Naive thymus-derived CD8-positive, alpha-beta T cell (primary cell): ENCODE measurements around the gene PTAFR. TPM values are rescaled to one million over a fixed set of nuclear protein-coding genes. Genes with fewer than 3 reads are reported as not detected.

ENCODE experiments used
- ATAC-seq, 2 donors: fragments of 150-1000 bp; cut with Tn5 transposase in 1 of 2; sonication (Bioruptor Pico), chemical (Tn5 transposase) in 1 of 2; 1 replicate in 1 of 2; 2 replicates in 1 of 2; pipeline ENCODE4 v1.10.0; 2021; ENCODE audit warnings: mild to moderate bottlenecking in 2 of 2, moderate library complexity in 2 of 2
- POLR2A ChIA-PET: fragments of 350-600 bp; sonication (Branson Sonifier 250); formaldehyde crosslinking; loops from one replicate; lab custom pipeline; 2021; ENCODE audit warnings: antibody characterized with exemption; lab: Charles Lee
- DNase-seq, 10 donors: peaks; one replicate each; pipeline versions ENCODE4 v3.0.0 to v3.0.0-alpha.2; 2020 to 2022
- H3K27ac Mint-ChIP-seq, 10 donors: one replicate each; pipeline ENCODE4 v1.8.0; 2020 to 2022; ENCODE audit warnings: mild to moderate bottlenecking in 10 of 10, mixed read lengths in 10 of 10, moderate library complexity in 4 of 10, inconsistent platforms in 1 of 10
- H3K27me3 Mint-ChIP-seq, 5 donors: one replicate each; pipeline ENCODE4 v1.8.0; 2021 to 2022; ENCODE audit warnings: mixed read lengths in 5 of 5
- H3K36me3 Mint-ChIP-seq, 3 donors: one replicate each; pipeline ENCODE4 v1.8.0; 2020 to 2022; ENCODE audit warnings: mixed read lengths in 3 of 3, mild to moderate bottlenecking in 2 of 3, inconsistent platforms in 1 of 3
- H3K4me1 Mint-ChIP-seq, 4 donors: one replicate each; pipeline ENCODE4 v1.8.0; 2021 to 2022; ENCODE audit warnings: mixed read lengths in 4 of 4
- H3K4me3 Mint-ChIP-seq, 10 donors: one replicate each; pipeline ENCODE4 v1.8.0; 2020 to 2022; ENCODE audit warnings: mild to moderate bottlenecking in 10 of 10, mixed read lengths in 10 of 10, moderate library complexity in 6 of 10, inconsistent platforms in 1 of 10
- H3K9me3 Mint-ChIP-seq, 9 donors: one replicate each; pipeline ENCODE4 v1.8.0; 2020 to 2022; ENCODE audit warnings: mixed read lengths in 9 of 9, mild to moderate bottlenecking in 3 of 9, inconsistent platforms in 1 of 9, moderate library complexity in 1 of 9
- polyA plus RNA-seq, 3 donors: library from polyadenylated mRNA; unstranded; fragments of 300-500 nt; fragmentation: Illumina TruSeq; gene quantifications; one replicate each; pipeline ENCODE4 v1.2.3, GENCODE V29; 2021
- total RNA-seq, 8 experiments: library from RNA in 2 of 8; stranded (reverse) in 2 of 8; gene quantifications; one replicate each; pipeline ENCODE4 v1.2.3 and lab custom pipeline; 2021 to 2026

PTAFR gene
- total and polyA plus RNA-seq, 5 experiments from 2014 or later = 0.34 to 1.1 (median 0.70) TPM

DNA sequence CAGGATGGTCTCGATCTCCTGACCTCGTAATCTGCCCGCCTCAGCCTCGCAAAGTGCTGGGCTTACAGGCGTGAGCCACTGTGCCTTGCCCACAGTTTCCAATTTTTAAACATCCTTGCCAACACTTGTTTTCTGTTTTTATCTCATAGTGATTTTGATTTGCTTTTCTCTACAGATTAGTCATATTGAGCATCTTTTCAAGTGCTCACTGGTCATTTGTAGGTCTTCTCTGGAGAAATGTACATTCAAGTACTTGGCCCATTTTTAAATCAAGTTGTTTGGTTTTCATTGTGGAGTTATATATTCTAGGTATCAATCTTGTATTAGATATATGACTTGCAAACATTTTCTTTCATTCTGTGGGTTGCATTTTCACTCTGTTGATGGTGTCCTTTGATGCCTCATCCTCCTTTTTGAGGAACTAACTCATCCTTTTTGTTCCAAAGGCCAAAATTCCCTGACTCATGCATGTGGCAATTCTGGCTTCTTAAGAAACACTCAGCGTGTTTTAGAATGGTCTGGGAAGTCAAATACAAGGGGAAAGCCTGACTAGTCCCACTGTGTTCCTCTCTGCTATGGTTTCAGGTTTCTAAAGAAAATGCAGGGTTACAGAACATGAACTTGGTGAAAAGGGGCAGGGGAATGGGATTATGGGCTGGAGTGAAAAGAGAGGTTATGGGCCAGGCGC, 37.3 kb downstream of the PTAFR start:
- peaks cover 0 to 37% (median 3%) of the 10 kb centered on the region in 5 donors for H3K27me3 Mint-ChIP-seq
- peaks cover 0 to 5% (median 0%) of the 10 kb centered on the region in 9 donors for H3K9me3 Mint-ChIP-seq
- H3K27ac Mint-ChIP-seq = no peak overlapping the region
- DNase-seq = no peak
- H3K4me1 Mint-ChIP-seq = peaks cover 0 to 29% (median under 1%) of the 10 kb centered on the region in 4 donors
- peaks cover 0 to 2% (median 0%) of the 10 kb centered on the region in 3 donors for H3K36me3 Mint-ChIP-seq
- no peak for ATAC-seq
- POLR2A ChIA-PET = interaction anchor here (0.5 kb wide), 1 partner anchor 13 kb away, joined by 6 read pairs; no protein-coding TSS in a partner anchor
- no peak overlapping the region for H3K4me3 Mint-ChIP-seq

DNA sequence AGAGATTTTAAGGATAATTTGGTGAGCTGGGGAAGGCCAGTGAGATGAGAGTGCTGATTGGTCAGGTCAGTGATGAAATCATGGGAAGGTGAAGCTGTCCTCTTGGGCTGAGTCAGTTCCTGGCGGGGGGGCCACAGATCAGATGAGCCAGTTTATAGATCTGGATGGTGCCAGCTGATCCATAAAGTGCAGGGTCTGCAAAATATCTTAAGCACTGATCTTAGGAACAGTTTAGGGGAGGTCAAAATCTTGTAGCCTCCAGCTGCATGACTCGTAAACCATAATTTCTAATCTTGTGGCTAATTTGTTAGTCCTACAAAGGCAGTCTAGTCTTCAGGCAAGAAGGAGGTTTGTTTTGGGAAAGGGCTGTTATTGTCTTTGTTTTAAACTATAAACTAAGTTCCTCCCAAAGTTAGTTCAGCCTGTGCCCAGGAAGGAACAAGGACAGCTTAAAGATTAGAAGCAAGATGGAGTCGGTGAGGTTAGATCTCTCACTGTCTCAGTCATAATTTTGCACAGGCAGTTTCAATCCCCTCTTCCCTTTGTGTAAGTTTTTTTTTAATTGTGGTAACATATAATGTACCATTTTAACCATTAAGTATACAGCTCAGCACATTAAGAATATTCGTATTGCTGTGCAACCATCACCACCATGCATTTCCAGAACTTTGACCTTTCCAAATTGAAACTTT, 39.4 kb downstream of the PTAFR start:
- H3K36me3 Mint-ChIP-seq = peaks cover 0 to 4% (median 0%) of the 10 kb centered on the region in 3 donors
- DNase-seq (no peak), ATAC-seq (no peak)
- POLR2A ChIA-PET = interaction anchor here (0.7 kb wide), 1 partner anchor 170 kb away, joined by 4 read pairs; no protein-coding TSS in a partner anchor
- H3K4me3 Mint-ChIP-seq = no peak overlapping the region
- peaks cover 0 to 10% (median 1%) of the 10 kb centered on the region in 9 donors for H3K9me3 Mint-ChIP-seq
- H3K27me3 Mint-ChIP-seq = peaks cover 0 to 38% (median 3%) of the 10 kb centered on the region in 5 donors
- H3K4me1 Mint-ChIP-seq = peaks cover 0 to 42% (median under 1%) of the 10 kb centered on the region in 4 donors
- H3K27ac Mint-ChIP-seq = no peak overlapping the region

DNA sequence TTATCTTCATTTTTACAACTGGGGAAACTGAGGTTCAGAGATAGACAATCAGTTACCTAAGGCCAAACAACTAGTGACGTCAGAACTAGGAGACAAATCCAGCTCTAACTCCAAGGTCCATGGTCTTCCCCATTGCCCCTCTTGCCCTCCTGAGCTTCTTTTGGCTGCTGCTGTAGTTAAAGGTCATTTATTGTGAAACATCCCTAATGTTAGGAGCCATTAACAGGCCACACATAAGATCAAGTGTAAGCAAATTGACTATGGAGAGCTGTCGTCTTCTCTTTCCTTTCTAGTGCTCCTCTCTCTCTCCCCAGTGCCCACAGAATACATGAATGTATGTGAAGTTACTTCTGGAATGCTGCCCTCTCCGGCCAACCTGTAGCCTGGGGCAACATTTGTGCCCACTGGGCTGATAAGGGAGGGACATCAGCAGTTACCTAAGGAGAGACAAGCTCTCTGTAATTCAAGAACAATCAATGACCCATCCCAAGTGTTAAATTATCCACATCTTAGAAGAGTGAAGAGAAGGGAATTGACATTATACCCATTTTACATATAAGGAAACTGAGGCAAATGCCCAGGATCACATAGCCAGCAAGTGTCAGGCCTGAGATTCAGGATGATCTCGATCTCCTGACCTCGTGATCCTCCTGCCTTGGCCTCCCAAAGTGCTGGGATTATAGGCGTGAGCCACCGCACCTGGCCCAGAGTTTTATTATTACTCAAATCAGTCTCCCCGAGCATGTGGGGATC, 40.1 kb downstream of the PTAFR start:
- no peak for DNase-seq
- POLR2A ChIA-PET = no interaction called here
- Mint-ChIP-seq H3K36me3 (peaks cover 0 to 4% (median 0%) of the 10 kb centered on the region in 3 donors), H3K4me3 (no peak overlapping the region), H3K27me3 (peaks cover 0 to 38% (median 3%) of the 10 kb centered on the region in 5 donors), H3K27ac (no peak overlapping the region), H3K9me3 (peaks cover 0 to 10% (median 1%) of the 10 kb centered on the region in 9 donors), H3K4me1 (peaks cover 0 to 43% (median under 1%) of the 10 kb centered on the region in 4 donors)
- no peak for ATAC-seq

DNA sequence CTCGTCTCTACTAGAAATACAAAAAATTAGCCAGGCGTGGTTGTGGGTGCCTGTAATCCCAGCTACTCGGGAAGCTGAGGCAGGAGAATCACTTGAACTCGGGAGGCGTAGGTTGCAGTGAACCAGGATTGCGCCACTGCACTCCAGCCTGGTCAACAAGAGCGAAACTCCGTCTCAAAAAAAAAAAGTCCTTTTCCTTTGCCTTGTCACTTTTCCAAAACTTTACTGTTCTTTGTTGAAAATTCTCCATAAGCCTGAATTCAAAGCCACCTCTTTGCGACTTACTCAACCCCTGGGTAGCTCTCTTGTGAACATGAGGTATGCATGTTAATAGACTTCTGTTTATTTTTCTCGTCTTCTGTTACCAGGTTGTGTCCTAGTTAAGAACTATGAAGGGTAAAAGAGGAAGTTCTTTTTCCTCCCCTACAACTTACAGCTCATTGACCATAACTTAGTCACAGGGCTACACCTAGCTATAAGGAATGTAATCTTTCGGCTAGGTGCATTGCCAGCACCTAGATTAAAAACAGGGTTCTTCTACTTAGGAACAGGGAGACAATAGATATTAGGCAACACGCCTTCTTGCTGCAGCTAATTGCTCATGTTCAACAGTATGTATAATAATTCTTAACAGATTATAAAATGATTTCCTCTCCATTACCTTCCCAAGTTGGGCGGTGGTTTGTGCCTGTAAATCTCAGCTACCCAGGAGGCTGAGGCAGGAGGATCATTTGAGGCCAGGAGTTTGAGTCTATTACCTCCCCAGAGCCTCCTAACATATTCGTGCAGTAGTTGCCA, 40.9 kb downstream of the PTAFR start:
- peaks cover 0 to 10% (median 1%) of the 10 kb centered on the region in 9 donors for H3K9me3 Mint-ChIP-seq
- ATAC-seq (no peak), DNase-seq (no peak)
- no peak overlapping the region for H3K27ac Mint-ChIP-seq
- no peak overlapping the region for H3K4me3 Mint-ChIP-seq
- peaks cover 0 to 38% (median 3%) of the 10 kb centered on the region in 5 donors for H3K27me3 Mint-ChIP-seq
- POLR2A ChIA-PET = interaction anchor here (0.6 kb wide), 1 partner anchor 73 kb away, joined by 3 read pairs; no protein-coding TSS in a partner anchor
- peaks cover 0 to 4% (median 0%) of the 10 kb centered on the region in 3 donors for H3K36me3 Mint-ChIP-seq
- H3K4me1 Mint-ChIP-seq = peaks cover 0 to 43% (median under 1%) of the 10 kb centered on the region in 4 donors

DNA sequence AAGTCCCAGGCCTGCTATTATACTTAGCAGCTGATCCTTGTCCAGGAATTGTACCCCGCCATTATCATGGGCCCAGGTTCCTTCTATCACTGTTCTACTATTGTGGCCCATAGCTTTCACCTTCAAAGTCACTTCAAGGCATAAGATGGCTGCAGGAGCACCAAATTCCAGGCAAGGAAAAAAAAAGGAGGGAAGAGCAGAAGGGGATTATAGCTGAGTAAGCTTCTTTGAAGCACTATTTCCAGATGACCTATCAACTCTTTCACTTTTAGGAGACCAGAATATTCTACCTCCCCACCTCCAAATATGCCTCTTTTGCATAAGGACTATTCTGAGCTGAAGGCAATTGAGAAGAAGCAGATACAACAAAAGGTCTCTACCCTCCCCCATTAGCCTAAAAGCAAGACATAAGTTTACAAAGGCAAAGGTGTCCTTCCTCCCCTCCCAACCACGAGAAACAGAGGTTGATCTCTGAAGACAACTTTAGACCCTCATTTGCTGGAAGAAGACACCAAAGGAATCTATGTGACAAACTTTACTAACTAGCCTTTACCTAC, 41.8 kb downstream of the PTAFR start:
- peaks cover 0 to 10% (median 1%) of the 10 kb centered on the region in 9 donors for H3K9me3 Mint-ChIP-seq
- no peak for DNase-seq
- no peak overlapping the region for H3K27ac Mint-ChIP-seq
- POLR2A ChIA-PET = no interaction called here
- no peak overlapping the region for H3K4me3 Mint-ChIP-seq
- ATAC-seq = no peak
- H3K27me3 Mint-ChIP-seq = peaks cover 0 to 35% (median 3%) of the 10 kb centered on the region in 5 donors
- peaks cover 0 to 39% (median under 1%) of the 10 kb centered on the region in 4 donors for H3K4me1 Mint-ChIP-seq
- H3K36me3 Mint-ChIP-seq = peaks cover 0 to 4% (median 0%) of the 10 kb centered on the region in 3 donors

DNA sequence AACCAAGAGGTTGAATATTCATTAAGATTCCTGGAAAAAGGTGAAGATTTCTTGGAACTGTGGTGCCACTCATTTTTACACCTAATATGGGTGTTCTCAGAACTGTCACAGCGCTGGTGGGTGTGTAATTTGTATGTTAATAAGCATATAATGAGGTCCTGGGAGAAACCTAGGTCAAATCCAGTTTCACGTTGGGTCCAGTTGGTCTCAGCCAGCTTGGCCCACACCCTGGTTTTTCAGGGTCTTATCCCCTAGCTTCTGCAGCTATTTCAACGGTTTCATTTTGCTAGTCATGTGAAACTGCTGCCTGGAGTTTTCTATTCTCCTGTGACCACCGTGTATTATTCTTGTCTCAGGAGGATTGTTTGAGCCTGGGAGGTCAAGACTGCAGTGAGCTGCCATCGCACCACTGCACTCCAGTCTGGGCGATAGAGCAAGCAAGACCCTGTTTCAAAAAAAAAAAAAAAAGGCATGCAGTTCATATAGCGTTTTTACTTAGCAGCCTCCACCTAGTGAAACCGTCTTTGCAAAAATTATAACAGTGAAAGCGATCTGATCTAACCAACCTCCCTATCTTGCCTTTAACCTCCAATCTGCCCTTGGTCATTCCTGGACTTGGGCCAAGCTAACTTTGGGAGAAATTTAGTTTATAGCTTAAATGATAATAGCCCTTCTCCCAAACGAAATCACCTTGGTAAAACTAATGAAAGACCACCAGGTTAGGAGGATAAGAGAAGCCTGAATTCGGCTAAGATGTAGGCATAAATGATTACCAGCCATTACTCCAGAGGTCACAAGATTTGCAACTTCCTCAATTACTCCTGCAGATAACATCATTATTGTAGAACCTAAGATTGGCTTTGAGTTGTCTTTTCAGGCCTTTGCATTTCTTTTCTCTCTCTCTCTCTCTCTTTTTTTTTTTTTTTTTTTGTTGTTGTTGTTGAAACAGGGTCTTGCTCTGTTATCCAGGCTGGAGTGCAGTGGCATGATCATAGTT, 44.0 kb downstream of the PTAFR start:
- Mint-ChIP-seq H3K9me3 (peaks cover 0 to 10% (median 1%) of the 10 kb centered on the region in 9 donors), H3K4me1 (peaks cover 0 to 40% (median under 1%) of the 10 kb centered on the region in 4 donors), H3K27ac (peak overlapping the region in 1 of 10 donors; percentile 32), H3K4me3 (no peak overlapping the region), H3K27me3 (peaks cover 0 to 33% (median 8%) of the 10 kb centered on the region in 5 donors), H3K36me3 (peaks cover 0 to 4% (median 0%) of the 10 kb centered on the region in 3 donors)
- POLR2A ChIA-PET = no interaction called here
- ATAC-seq (no peak), DNase-seq (no peak)

DNA sequence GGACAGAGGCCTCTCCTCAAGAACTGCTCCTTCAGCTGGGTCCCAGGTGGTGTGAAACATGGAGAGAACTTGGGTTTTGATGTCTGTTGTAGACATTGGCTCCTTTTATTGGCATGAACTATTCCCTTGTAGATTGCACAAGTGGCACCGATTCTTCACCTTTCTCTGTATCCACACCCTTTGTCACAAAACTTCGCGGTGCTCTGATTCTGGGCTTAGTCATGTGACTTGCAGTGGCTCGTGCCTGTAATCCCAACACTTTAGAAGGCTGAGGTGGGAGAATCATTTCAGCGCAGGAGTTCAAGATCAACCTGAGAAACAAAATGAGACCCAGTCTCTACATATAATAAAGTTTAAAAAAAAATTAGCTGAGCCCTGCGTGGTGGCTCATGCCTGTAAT, 45.6 kb downstream of the PTAFR start:
- DNase-seq (no peak), ATAC-seq (no peak)
- Mint-ChIP-seq H3K36me3 (peaks cover 0 to 4% (median 0%) of the 10 kb centered on the region in 3 donors), H3K4me3 (no peak overlapping the region), H3K4me1 (peaks cover 0 to 45% (median under 1%) of the 10 kb centered on the region in 4 donors), H3K27me3 (peaks cover 0 to 35% (median 10%) of the 10 kb centered on the region in 5 donors), H3K9me3 (peaks cover 0 to 10% (median 1%) of the 10 kb centered on the region in 9 donors), H3K27ac (peak overlapping the region in 1 of 10 donors; percentile 15)
- POLR2A ChIA-PET = no interaction called here

DNA sequence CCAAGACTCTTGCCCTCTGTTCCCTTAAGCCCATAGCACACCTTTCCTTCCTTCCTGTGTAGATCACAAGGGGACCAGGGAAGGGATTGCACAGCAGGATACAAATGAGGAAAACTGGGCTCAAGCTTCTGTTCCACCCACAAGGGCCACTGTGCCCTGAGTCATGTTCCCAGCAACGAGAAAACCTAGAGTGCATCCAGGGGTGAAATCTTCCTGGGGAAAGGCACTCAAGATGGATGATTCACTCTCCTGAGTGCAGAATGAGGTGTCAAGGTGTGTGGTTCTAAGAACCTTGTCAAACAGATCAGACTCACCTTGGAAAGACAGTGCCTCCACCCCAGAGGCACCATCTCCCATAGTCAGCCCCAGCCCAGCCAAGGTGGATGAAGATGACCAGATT, 47.3 kb downstream of the PTAFR start:
- DNase-seq = no peak
- POLR2A ChIA-PET = no interaction called here
- Mint-ChIP-seq H3K9me3 (peaks cover 0 to 8% (median 1%) of the 10 kb centered on the region in 9 donors), H3K36me3 (peaks cover 0 to 1% (median 0%) of the 10 kb centered on the region in 3 donors), H3K4me3 (no peak overlapping the region), H3K27ac (no peak overlapping the region), H3K4me1 (peaks cover 0 to 36% (median under 1%) of the 10 kb centered on the region in 4 donors), H3K27me3 (peaks cover 2 to 28% (median 14%) of the 10 kb centered on the region in 5 donors)
- ATAC-seq = no peak

DNA sequence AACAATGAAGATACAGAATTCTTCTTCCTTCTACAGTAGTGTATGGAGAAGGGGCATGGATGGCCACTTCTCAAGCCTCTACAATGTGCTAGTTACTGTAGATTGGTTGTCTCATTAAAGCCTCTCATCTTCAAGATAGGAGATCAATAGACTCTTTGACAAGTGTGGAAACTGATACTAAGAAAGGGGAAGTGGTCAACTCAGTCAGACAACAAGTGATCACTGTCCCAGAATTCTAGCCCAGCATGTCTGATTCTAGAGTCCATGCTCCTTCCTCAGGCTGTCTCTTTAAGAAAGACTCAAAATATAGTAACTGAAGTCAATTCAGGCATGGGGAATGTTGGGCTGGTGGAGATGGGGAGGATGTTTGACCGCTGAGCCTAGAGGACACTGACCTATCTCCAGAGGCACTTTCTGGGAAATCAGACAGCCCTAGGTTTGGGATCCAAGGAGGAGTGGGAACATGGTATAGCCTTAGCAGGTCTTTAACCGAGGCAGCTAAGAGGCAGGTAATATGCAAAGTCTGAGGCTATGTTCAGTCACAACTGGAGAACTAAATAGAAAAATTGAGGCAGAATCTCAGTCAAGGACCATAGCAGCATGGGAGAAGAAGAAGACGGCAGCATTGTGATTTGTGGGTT, 48.8 kb downstream of the PTAFR start:
- ATAC-seq (no peak), DNase-seq (no peak)
- Mint-ChIP-seq H3K27me3 (peaks cover 2 to 30% (median 14%) of the 10 kb centered on the region in 5 donors), H3K4me3 (no peak overlapping the region), H3K27ac (no peak overlapping the region), H3K4me1 (peaks cover 0 to 35% (median under 1%) of the 10 kb centered on the region in 4 donors), H3K9me3 (peaks cover 0 to 2% (median 0%) of the 10 kb centered on the region in 9 donors), H3K36me3 (no peaks in the 10 kb centered on the region)
- POLR2A ChIA-PET = no interaction called here

DNA sequence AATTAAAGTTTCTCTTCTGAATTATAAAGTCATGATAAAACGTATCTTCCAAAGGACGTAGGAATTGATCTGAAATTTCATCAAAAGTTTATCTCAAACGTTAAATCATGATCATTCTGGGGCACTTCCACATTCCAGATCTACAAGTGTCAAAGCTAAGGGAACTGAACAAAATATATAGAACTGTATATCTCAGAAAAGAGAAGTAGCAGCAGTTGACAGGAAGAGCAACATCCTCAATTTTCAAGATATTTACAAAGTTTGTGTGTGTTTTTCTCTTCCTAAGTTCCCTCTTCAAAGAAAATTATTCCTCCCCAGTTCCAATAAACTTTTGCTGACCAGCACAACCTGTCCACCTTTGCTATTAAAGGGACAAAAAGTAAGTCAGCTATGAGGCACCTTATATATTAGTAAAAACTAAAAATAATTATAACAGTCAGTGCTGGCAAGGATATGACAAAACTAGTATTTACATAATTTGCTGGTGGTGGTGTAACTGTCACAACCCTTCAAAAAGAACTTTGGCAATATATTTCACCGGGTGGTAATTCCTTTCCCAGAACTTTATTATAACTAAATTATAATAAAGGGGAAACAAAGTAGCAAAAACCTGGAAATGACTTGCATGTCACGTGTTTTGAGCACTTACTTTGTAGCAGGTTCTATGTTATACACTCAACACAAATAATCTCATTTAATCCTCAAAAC, 49.6 kb downstream of the PTAFR start:
- no peak for DNase-seq
- ATAC-seq = no peak
- peaks cover 2 to 30% (median 14%) of the 10 kb centered on the region in 5 donors for H3K27me3 Mint-ChIP-seq

More for the DNA sequence above, 49.6 kb downstream of the PTAFR start:
- H3K36me3 Mint-ChIP-seq = no peaks in the 10 kb centered on the region
- no peak overlapping the region for H3K4me3 Mint-ChIP-seq
- peak overlapping the region in 1 of 10 donors; percentile 58 for H3K27ac Mint-ChIP-seq
- H3K9me3 Mint-ChIP-seq = peaks cover 0 to 2% (median 0%) of the 10 kb centered on the region in 9 donors
- POLR2A ChIA-PET = no interaction called here
- H3K4me1 Mint-ChIP-seq = peaks cover 0 to 27% (median under 1%) of the 10 kb centered on the region in 4 donors
